SIG-M5 (cell line): ENCODE data around the gene RABEP1.
"Not testable (repeated sequence)": the region's sequence is repeated elsewhere in the genome, so short reads cannot be mapped to it uniquely, and the experiment has no call there.

Experiments
- DNase-seq: peaks from one replicate; lab custom pipeline; 2025; lab: John Stamatoyannopoulos, UW

RABEP1 gene

DNA sequence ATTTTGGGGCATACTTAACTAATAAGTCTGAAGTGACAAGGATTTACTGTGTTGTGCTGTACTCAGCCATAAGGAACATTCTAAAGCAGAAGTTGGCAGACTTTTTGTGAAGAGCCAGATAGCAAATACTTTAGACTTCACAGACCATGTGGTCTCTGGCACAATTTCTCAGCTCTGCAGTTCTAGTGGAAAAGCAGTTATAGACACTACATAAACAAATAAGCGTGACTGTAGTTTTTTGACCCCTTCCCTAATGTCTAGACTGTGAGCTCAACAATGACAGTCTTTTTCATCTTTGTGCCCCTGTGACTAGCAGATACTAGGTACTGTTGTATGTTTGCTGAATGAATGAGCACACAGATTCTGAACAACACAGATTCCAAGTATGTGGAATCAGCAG, 142.8 kb downstream of the RABEP1 start:
- DNase-seq, result no peak

DNA sequence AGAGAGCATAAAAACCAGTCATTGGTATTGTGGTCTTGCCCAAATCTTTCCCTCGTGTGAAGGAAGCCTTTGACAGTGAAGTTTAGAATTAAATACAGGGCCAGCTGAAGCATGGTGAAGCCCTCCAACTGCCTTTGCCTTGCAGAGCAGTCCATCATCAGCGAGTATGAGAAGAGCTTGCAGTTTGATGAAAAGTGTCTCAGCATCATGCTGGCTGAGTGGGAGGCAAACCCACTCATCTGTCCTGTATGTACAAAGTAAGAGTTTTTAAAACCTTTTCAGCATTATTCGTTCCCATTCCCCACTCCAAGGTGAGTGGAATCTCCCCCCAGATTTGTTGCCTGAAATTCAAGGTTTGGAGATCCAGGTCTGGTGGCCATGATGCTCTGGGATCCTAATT, 143.7 kb downstream of the RABEP1 start:
- DNase-seq, result no peak

DNA sequence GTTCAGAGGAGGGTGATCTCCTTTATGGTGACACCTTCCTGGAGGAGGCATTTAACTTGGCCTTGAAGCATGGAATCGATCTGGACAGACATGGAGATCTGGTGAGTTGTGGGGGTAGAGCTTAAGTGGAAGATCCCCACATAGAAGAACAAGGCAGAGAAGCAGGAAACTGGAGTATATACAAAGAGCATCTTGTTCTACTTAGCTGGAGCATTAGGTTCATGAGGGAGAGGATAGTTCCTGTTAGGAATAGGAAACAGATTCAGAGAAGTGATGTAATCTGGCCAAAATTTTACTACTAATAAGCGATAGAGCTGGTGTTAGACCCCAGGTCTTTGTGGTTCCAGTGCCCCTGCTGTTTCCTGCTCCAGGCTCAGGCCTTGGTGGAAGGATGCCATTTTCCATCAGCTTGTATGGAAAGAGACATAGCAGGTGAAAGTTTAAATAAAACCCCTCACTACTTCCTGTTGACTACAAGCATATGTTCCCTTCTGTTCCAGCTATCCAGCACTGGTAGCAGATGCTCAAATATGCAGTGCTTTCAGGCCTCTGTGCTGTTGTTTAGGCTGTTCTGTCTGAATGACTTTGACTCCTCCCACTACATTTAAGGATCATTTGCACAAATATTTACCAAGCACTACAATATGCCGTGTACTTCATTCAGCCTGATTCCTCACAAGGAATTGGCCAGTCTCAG, 147.3 kb downstream of the RABEP1 start:
- DNase-seq, result no peak

DNA sequence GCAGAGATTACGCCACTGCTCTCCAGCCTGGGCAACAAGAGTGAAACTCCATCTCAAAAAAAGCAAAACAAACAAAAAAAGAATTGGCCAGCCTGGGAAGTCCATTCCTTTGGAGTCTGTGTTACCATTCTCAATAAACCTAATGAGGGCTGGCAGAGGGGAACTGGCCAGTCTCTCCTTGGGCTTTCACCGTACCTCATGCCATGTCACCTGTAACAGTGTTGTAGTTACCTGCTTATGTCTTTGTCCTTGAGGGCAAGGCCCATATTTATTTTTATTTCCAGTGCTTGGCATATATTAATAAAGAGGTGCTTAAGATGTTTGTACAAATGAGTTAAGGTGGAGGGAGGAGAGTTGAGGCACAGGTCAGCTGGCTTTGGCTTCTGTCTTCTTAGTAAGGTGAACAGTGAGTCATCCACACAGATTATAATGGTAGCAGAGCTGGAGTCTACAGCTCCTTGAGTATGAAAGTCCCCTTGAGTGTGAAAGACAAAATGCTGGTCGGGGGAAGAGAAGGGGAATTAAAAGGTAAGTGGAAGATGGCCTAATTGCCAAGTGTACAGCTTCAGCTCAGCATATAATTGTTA, 148.4 kb downstream of the RABEP1 start:
- no peak for DNase-seq

DNA sequence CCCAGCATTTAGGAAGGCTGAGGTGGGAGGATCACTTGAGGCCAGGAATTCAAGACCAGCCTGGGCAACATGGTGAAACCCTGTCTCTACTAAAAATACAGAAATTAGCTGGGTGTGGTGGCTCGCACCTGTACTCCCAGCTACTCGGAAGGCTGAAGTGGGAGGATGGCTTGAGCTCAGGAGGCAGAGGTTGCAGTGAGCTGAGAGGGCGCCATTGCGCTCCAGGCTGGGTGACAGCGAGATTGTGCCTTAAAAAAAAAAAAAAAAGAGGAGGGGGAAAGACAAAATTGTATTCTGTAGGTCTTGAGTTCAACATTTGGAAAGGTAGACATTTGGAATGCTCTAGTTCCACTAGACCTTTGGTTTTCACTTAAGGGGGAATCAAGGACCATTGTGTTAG, 149.2 kb downstream of the RABEP1 start:
- DNase-seq, result not testable (repeated sequence)

DNA sequence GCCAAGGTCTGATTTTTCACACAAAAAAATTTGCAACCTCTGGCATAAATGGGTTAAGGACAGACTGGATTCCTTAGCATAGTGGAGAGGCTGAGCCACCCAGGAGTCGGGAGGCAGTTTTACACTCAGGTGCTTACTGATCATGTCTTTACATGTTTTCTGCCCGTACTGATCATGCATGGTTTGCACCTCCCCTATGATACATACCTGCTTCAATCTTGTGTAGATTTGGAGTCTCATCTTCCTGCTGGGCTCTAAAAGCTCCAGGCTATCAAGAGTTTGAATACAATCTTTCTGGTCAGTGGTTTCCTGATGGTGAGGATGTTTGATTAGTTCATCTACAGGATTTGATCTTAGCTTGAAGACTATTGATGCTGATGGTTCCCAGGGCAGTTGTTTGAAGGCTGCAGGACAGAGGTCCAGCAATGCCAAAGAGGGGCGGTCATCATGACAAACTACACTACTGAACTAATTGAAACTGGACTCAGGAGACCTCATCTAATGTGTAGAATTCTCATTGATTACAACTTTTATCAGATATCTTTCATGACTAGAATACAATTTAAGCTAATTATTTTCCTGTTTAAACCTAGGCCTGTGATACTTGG, 150.0 kb downstream of the RABEP1 start:
- no peak for DNase-seq

DNA sequence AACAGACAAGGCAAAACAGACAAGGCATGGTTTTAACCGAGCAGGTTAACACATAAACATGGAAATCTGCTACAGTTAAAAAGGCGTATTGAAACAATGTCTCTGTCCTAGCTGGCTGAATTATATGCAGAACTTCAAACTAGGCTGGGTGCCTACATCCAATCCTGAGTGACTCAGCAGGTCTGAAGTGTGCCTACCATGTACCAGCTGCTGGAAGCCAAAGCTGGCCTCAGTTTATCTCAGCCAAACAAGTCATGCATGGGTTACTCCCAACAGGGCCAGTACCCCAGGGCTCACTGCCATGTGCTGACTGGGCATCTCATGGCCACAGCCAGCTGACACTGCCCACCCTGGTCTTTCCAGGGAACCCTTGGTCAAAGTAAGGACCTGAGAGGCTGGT, 152.9 kb downstream of the RABEP1 start:
- DNase-seq, result no peak
